GM23338 (cell line): ENCODE data around the gene MT1E. TPM values are rescaled to one million over a fixed set of nuclear protein-coding genes. Genes with fewer than 3 reads are reported as not detected.

Source experiments
- ATAC-seq: fragments of 200-7000 bp; cut with Tn5 transposase; 3 replicates; pipeline ENCODE4 v1.9.1; 2020
- DNase-seq: peaks from one replicate; pipeline ENCODE4 v3.0.0-alpha.2; 2015; ENCODE audit warnings: low spot score
- H2AFZ ChIP-seq: fragments of 200-600 bp; sonication (generic); 2 replicates; pipeline ENCODE4 v1.8.0; 2016; ENCODE audit warnings: antibody characterized with exemption, mild to moderate bottlenecking, moderate library complexity
- H3F3A ChIP-seq: fragments of 200-600 bp; sonication (generic); replicated peaks from 2 replicates; pipeline ENCODE4 v1.8.0; 2017; ENCODE audit warnings: antibody characterized with exemption, mixed run types, low read depth
- H3K27ac ChIP-seq: fragments of 200-600 bp; sonication (generic); 2 replicates; pipeline ENCODE4 v1.6.1; 2016; ENCODE audit warnings: low read depth
- H3K27me3 ChIP-seq: fragments of 200-600 bp; sonication (generic); 2 replicates; pipeline ENCODE4 v1.8.0; 2016; ENCODE audit warnings: mild to moderate bottlenecking, mixed run types, moderate library complexity; ENCODE audit not compliant: insufficient read depth
- H3K36me3 ChIP-seq: fragments of 200-600 bp; sonication (generic); 2 replicates; pipeline ENCODE4 v1.8.0; 2016; ENCODE audit warnings: mild to moderate bottlenecking; ENCODE audit not compliant: insufficient read depth
- H3K4me1 ChIP-seq: fragments of 200-600 bp; sonication (generic); 2 replicates; pipeline ENCODE4 v1.8.0; 2016; ENCODE audit warnings: mild to moderate bottlenecking, moderate library complexity; ENCODE audit not compliant: insufficient read depth
- H3K4me2 ChIP-seq: fragments of 200-600 bp; sonication (generic); 2 replicates; pipeline ENCODE4 v1.7.1; 2017; ENCODE audit warnings: mixed run types
- H3K4me3 ChIP-seq: fragments of 200-600 bp; sonication (generic); 2 replicates; pipeline ENCODE4 v1.6.1; 2016; ENCODE audit warnings: mixed run types
- H3K79me2 ChIP-seq: fragments of 200-600 bp; sonication (generic); replicated peaks from 2 replicates; pipeline ENCODE4 v1.8.0; 2017; ENCODE audit warnings: mild to moderate bottlenecking; ENCODE audit not compliant: insufficient read depth
- H3K9me2 ChIP-seq: fragments of 200-600 bp; sonication (generic); 2 replicates; pipeline ENCODE4 v1.8.0; 2017; ENCODE audit not compliant: insufficient read depth
- H4K20me1 ChIP-seq: fragments of 200-600 bp; sonication (generic); replicated peaks from 2 replicates; pipeline ENCODE4 v1.8.0; 2017; ENCODE audit warnings: mild to moderate bottlenecking; ENCODE audit not compliant: insufficient read depth
- H3K27ac Mint-ChIP-seq: 2 replicates; pipeline ENCODE4 v1.8.0; 2020; ENCODE audit warnings: inconsistent platforms, mild to moderate bottlenecking, moderate library complexity, mixed read lengths
- H3K27me3 Mint-ChIP-seq: 3 replicates; pipeline ENCODE4 v1.8.0; 2022; ENCODE audit warnings: low read depth, mild to moderate bottlenecking, moderate library complexity, mixed read lengths, inconsistent platforms; ENCODE audit not compliant: insufficient read depth, poor library complexity
- H3K36me3 Mint-ChIP-seq: 3 replicates; pipeline ENCODE4 v1.8.0; 2021; ENCODE audit warnings: low read depth, mild to moderate bottlenecking, inconsistent platforms, moderate library complexity, mixed read lengths
- H3K4me1 Mint-ChIP-seq: 3 replicates; pipeline ENCODE4 v1.8.0; 2020; ENCODE audit warnings: mild to moderate bottlenecking, inconsistent platforms, mixed read lengths
- H3K4me3 Mint-ChIP-seq: 3 replicates; pipeline ENCODE4 v1.8.0; 2021; ENCODE audit warnings: moderate library complexity, mild to moderate bottlenecking, inconsistent platforms, mixed read lengths
- H3K9me3 Mint-ChIP-seq: 3 replicates; pipeline ENCODE4 v1.8.0; 2020; ENCODE audit warnings: moderate library complexity, mild to moderate bottlenecking, inconsistent platforms, mixed read lengths
- CREB1 ChIP-seq: fragments of 250-450 bp; sonication (Bioruptor Pico); IDR thresholded peaks from 2 replicates; pipeline ENCODE4 v1.5.0; 2020; ENCODE audit warnings: low read depth, mild to moderate bottlenecking, moderate library complexity
- ETS1 ChIP-seq: IDR thresholded peaks from 2 replicates; pipeline ENCODE4 v1.6.1; 2016; ENCODE audit warnings: antibody characterized with exemption
- EZH2 ChIP-seq: fragments of 200-600 bp; sonication (generic); IDR thresholded peaks from one replicate; pipeline ENCODE4 v1.8.0; 2017; ENCODE audit warnings: antibody characterized with exemption, mild to moderate bottlenecking, low read depth; ENCODE audit not compliant: unreplicated experiment
- EZH2phosphoT487 ChIP-seq: fragments of 200-600 bp; sonication (generic); IDR thresholded peaks from one replicate; pipeline ENCODE4 v1.8.1; 2018; ENCODE audit warnings: antibody characterized with exemption; ENCODE audit not compliant: unreplicated experiment
- JUNB ChIP-seq: IDR thresholded peaks from one replicate; pipeline ENCODE4 v1.6.1; 2016; ENCODE audit warnings: antibody characterized with exemption; ENCODE audit not compliant: unreplicated experiment
- NANOG ChIP-seq: IDR thresholded peaks from 2 replicates; pipeline ENCODE4 v1.6.1; 2016; ENCODE audit warnings: antibody characterized with exemption, borderline replicate concordance
- POLR2AphosphoS5 ChIP-seq: IDR thresholded peaks from 2 replicates; pipeline ENCODE4 v1.6.1; 2016; ENCODE audit warnings: antibody characterized with exemption, low read depth
- STAT1 ChIP-seq: IDR thresholded peaks from one replicate; pipeline ENCODE4 v1.6.1; 2016; ENCODE audit warnings: antibody characterized with exemption; ENCODE audit not compliant: unreplicated experiment
- ZNF114 ChIP-seq: fragments of 250-450 bp; sonication (Bioruptor Pico); IDR thresholded peaks from 2 replicates; pipeline ENCODE4 v1.5.0; 2020; ENCODE audit warnings: mild to moderate bottlenecking, moderate library complexity
- ZNF331 ChIP-seq: fragments of 250-450 bp; sonication (Bioruptor Pico); IDR thresholded peaks from 2 replicates; pipeline ENCODE4 v1.5.0; 2020; ENCODE audit warnings: low read depth, mild to moderate bottlenecking, moderate library complexity
- ZNF462 ChIP-seq: fragments of 250-450 bp; sonication (Bioruptor Pico); IDR thresholded peaks from 2 replicates; pipeline ENCODE4 v1.5.0; 2020; ENCODE audit warnings: mild to moderate bottlenecking, moderate library complexity
- polyA plus RNA-seq: library from polyadenylated mRNA; unstranded; fragments of >200 nt; fragmentation: Nextera tagmentation; extraction: Ambion mirVana; gene quantifications from 2 replicates; pipeline ENCODE4 v1.2.1, GENCODE V29; 2016
- total RNA-seq: library from RNA; depleted of rRNA; stranded (reverse); fragments of >200 nt; shearing (Covaris generic); gene quantifications from 2 replicates; pipeline ENCODE4 v1.2.3, GENCODE V29; 2014

The MT1E gene
- total and polyA plus RNA-seq, 2 experiments from 2014 or later: 31.0 to 121 TPM

GRCh38 chr16:56631197-56631596 lies 5.6 kb downstream of the MT1E start:
- H3F3A ChIP-seq: peaks cover 4% of the 10 kb centered on the region; the same call in 1 of the 2 replicates
- no peaks in the 10 kb centered on the region for H3K9me2 ChIP-seq
- Mint-ChIP-seq H3K9me3 (no peaks in the 10 kb centered on the region; the same call in 2 of the 3 replicates), H3K36me3 (peaks cover 12% of the 10 kb centered on the region; the same call in 2 of the 3 replicates), H3K27ac (no peak overlapping the region), H3K27me3 (peaks cover 100% of the 10 kb centered on the region), H3K4me1 (peaks cover 27% of the 10 kb centered on the region), H3K4me3 (peak overlapping the region; percentile 76; the same call in 2 of the 3 replicates)
- H3K4me3 ChIP-seq: no peak overlapping the region; the same call in 1 of the 2 replicates
- H3K27ac ChIP-seq: no peak overlapping the region
- peaks cover 14% of the 10 kb centered on the region; the same call in 1 of the 2 replicates for H3K4me1 ChIP-seq
- H3K36me3 ChIP-seq: no peaks in the 10 kb centered on the region
- H3K4me2 ChIP-seq: no peak overlapping the region
- TF ChIP-seq CREB1 (CRISPR knock-in tag) (no peak), EZH2 (peak; percentile 62), ZNF331 (CRISPR knock-in tag) (no peak)
- no peak for DNase-seq
- ATAC-seq: no peak
- no peaks in the 10 kb centered on the region for H3K79me2 ChIP-seq
- peaks cover 19% of the 10 kb centered on the region for H4K20me1 ChIP-seq
- no peak overlapping the region for H2AFZ ChIP-seq
- peaks cover 100% of the 10 kb centered on the region for H3K27me3 ChIP-seq

GRCh38 chr16:56631832-56632155 lies 6.2 kb downstream of the MT1E start:
- peak overlapping the region; percentile 76 for H3K4me3 Mint-ChIP-seq
- peaks cover 100% of the 10 kb centered on the region for H3K27me3 ChIP-seq
- H3K27ac ChIP-seq: no peak overlapping the region
- no peaks in the 10 kb centered on the region for H3K9me2 ChIP-seq
- H3K36me3 Mint-ChIP-seq: peaks cover 6% of the 10 kb centered on the region; the same call in 2 of the 3 replicates
- no peak overlapping the region; the same call in 1 of the 2 replicates for H2AFZ ChIP-seq
- H3F3A ChIP-seq: peaks cover 4% of the 10 kb centered on the region; the same call in 1 of the 2 replicates
- peak overlapping the region; percentile 85 for H3K4me2 ChIP-seq
- H3K9me3 Mint-ChIP-seq: no peaks in the 10 kb centered on the region; the same call in 2 of the 3 replicates
- DNase-seq (no peak), ATAC-seq (no peak)
- no peaks in the 10 kb centered on the region for H3K79me2 ChIP-seq
- peaks cover 26% of the 10 kb centered on the region for H3K4me1 Mint-ChIP-seq
- H4K20me1 ChIP-seq: peaks cover 19% of the 10 kb centered on the region
- H3K4me3 ChIP-seq: peak overlapping the region; percentile 60
- peaks cover 100% of the 10 kb centered on the region for H3K27me3 Mint-ChIP-seq
- no peaks in the 10 kb centered on the region for H3K36me3 ChIP-seq
- H3K27ac Mint-ChIP-seq: no peak overlapping the region
- H3K4me1 ChIP-seq: peaks cover 14% of the 10 kb centered on the region; the same call in 1 of the 2 replicates
- TF ChIP-seq NANOG (no peak), ZNF114 (CRISPR knock-in tag) (no peak), STAT1 (no peak), JUNB (no peak), ZNF331 (CRISPR knock-in tag) (no peak), EZH2 (peak; percentile 89), CREB1 (CRISPR knock-in tag) (no peak), EZH2phosphoT487 (peak; percentile 18), ETS1 (no peak), ZNF462 (CRISPR knock-in tag) (no peak), POLR2AphosphoS5 (no peak)
